Endodermal cell (in vitro differentiated cells): Measurements from ENCODE around the gene CAP2. TPM values are rescaled to one million over a fixed set of nuclear protein-coding genes. Genes with fewer than 3 reads are reported as not detected.

Experiments
- DNase-seq: peaks from one replicate; pipeline ENCODE4 v3.0.0-alpha.2; 2017
- H3K27ac ChIP-seq: 2 replicates; pipeline ENCODE4 v1.5.1; 2013; ENCODE audit warnings: mild to moderate bottlenecking, low read depth, low read length, moderate library complexity
- H3K27me3 ChIP-seq: 2 replicates; pipeline ENCODE4 v1.6.1; 2013; ENCODE audit warnings: mild to moderate bottlenecking, low read length, moderate library complexity; ENCODE audit not compliant: insufficient read depth, control insufficient read depth, poor library complexity, severe bottlenecking
- H3K36me3 ChIP-seq: 2 replicates; pipeline ENCODE4 v1.7.0; 2013; ENCODE audit warnings: mild to moderate bottlenecking, low read length, moderate library complexity; ENCODE audit not compliant: control insufficient read depth, insufficient read depth
- H3K4me1 ChIP-seq: one replicate; pipeline ENCODE4 v1.7.0; 2013; ENCODE audit warnings: low read length; ENCODE audit not compliant: control insufficient read depth, insufficient read depth
- H3K4me3 ChIP-seq: 2 replicates; pipeline ENCODE4 v1.5.1; 2013; ENCODE audit warnings: mild to moderate bottlenecking, low read length, moderate library complexity
- H3K9ac ChIP-seq: 2 replicates; pipeline ENCODE4 v1.6.1; 2013; ENCODE audit warnings: mild to moderate bottlenecking, low read length, moderate library complexity; ENCODE audit not compliant: poor library complexity, severe bottlenecking; ENCODE audit errors: extremely low read depth
- H3K9me3 ChIP-seq: 2 replicates; pipeline ENCODE4 v1.6.1; 2013; ENCODE audit warnings: mild to moderate bottlenecking, low read length, moderate library complexity; ENCODE audit not compliant: control insufficient read depth
- H3K27ac Mint-ChIP-seq: 2 replicates; pipeline ENCODE4 v1.8.0; 2020; ENCODE audit warnings: mixed read lengths
- H3K27me3 Mint-ChIP-seq: 2 replicates; pipeline ENCODE4 v1.8.0; 2021; ENCODE audit warnings: mild to moderate bottlenecking, mixed read lengths; ENCODE audit not compliant: insufficient read depth
- H3K36me3 Mint-ChIP-seq: 2 replicates; pipeline ENCODE4 v1.8.0; 2020; ENCODE audit warnings: low read depth, mixed read lengths
- H3K4me1 Mint-ChIP-seq: 2 replicates; pipeline ENCODE4 v1.8.0; 2020; ENCODE audit warnings: mixed read lengths
- H3K4me3 Mint-ChIP-seq: 2 replicates; pipeline ENCODE4 v1.8.0; 2020; ENCODE audit warnings: mild to moderate bottlenecking, moderate library complexity, mixed read lengths
- H3K9me3 Mint-ChIP-seq: 2 replicates; pipeline ENCODE4 v1.8.0; 2020; ENCODE audit warnings: mild to moderate bottlenecking, mixed read lengths
- WGBS, 2 experiments: methylation state at CpG; one replicate each; pipeline versions ENCODE4 v1.1.5 to v1.1.7; 2013; ENCODE audit warnings: missing lambda C conversion rate in 2 of 2, mixed read lengths in 1 of 2; ENCODE audit not compliant: insufficient coverage in 1 of 2, insufficient read length in 1 of 2; 5-methylcytosine and 5-hydroxymethylcytosine counted together
- total RNA-seq, 2 donors: library from RNA; stranded (reverse); fragmentation: NEBNext Ultra II Directional in 1 of 2; extraction: Animal tissue kit (Norgen Biotek cat#: 25700) in 1 of 2; gene quantifications; 2 replicates in 1 of 2; 3 replicates in 1 of 2; pipeline ENCODE4 v1.2.1, GENCODE V29; 2021
- TF ChIP-seq, protein P1 (sequence below): fragments of 200-600 bp; sonication (generic); conservative IDR thresholded peaks from 2 replicates; pipeline ENCODE4 v1.5.0; 2021; ENCODE audit warnings: antibody characterized with exemption, mild to moderate bottlenecking

CAP2 gene
- total RNA-seq, 2 donors from 2014 or later, result 29.8 to 35.9 TPM

DNA sequence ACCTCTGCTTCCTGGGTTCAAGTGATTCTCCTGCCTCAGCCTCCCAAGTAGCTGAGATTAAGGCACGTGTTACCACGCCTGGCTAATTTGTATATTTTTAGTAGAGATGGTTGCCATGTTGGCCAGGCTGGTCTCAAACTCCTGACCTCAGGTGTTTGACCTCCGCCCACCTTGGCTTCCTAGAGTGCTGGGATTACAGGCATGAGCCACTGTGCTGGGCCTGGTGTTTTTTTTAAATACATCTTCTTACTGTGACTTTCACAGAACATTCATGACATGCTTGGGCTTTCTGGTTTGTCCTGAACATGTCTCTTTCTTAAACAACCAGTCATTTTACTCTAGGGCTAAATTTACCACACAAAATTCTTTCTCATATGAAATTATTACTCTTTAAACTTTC is 172.0 kb downstream of the CAP2 start:
- TF ChIP-seq, protein P1, sequence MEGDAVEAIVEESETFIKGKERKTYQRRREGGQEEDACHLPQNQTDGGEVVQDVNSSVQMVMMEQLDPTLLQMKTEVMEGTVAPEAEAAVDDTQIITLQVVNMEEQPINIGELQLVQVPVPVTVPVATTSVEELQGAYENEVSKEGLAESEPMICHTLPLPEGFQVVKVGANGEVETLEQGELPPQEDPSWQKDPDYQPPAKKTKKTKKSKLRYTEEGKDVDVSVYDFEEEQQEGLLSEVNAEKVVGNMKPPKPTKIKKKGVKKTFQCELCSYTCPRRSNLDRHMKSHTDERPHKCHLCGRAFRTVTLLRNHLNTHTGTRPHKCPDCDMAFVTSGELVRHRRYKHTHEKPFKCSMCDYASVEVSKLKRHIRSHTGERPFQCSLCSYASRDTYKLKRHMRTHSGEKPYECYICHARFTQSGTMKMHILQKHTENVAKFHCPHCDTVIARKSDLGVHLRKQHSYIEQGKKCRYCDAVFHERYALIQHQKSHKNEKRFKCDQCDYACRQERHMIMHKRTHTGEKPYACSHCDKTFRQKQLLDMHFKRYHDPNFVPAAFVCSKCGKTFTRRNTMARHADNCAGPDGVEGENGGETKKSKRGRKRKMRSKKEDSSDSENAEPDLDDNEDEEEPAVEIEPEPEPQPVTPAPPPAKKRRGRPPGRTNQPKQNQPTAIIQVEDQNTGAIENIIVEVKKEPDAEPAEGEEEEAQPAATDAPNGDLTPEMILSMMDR, result no peak
- Mint-ChIP-seq H3K27ac (no peak overlapping the region), H3K27me3 (no peaks in the 10 kb centered on the region), H3K4me1 (no peaks in the 10 kb centered on the region), H3K9me3 (peaks cover 74% of the 10 kb centered on the region), H3K4me3 (no peak overlapping the region), H3K36me3 (peaks cover 6% of the 10 kb centered on the region)
- no peaks in the 10 kb centered on the region for H3K4me1 ChIP-seq
- no peaks in the 10 kb centered on the region for H3K36me3 ChIP-seq
- no peak overlapping the region for H3K9ac ChIP-seq
- no peaks in the 10 kb centered on the region for H3K27me3 ChIP-seq
- WGBS, 2 experiments, result 70 to 85% methylated on average over 2 to 3 of the region's 3 CpGs
- H3K9me3 ChIP-seq, result peaks cover 64% of the 10 kb centered on the region
- no peak for DNase-seq
- H3K27ac ChIP-seq, result no peak overlapping the region
- no peak overlapping the region for H3K4me3 ChIP-seq

DNA sequence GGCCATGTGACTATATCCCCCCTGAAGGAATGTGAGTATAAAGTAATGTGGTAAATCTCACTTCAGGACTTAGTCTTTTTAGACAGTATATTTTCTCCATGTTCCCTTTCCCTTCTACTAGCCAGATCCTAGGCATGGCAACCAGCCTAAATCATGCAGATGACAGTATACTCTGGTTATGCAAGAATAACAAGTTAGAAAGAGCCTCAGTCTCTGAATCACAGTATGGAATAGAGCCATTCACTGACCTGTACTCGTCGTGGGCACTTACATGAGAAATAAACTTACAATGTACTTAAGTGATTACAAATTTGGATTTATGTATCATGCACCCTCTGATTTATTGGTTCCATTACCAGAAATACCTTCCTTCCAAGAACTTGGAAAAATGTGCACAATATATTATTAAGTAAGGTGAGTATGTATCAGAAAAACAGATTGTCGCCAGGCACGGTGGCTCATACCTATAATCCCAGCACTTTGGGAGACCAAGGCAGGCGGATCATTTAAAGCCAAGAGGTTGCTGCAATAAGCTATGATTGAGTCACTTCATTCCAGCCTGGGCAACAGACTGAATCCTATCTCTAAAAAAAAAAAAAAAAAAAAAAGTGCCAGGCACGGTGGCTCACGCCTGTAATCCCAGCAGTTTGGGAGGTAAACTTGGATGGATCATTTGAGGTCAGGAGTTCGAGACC is 181.6 kb downstream of the CAP2 start:
- DNase-seq, result no peak
- no peak overlapping the region for H3K4me3 ChIP-seq
- WGBS, 2 experiments, result 85 to 92% methylated on average over 4 to 8 of the region's 8 CpGs
- no peaks in the 10 kb centered on the region for H3K36me3 ChIP-seq
- Mint-ChIP-seq H3K4me1 (no peaks in the 10 kb centered on the region), H3K27me3 (no peaks in the 10 kb centered on the region), H3K4me3 (no peak overlapping the region), H3K9me3 (peaks cover 47% of the 10 kb centered on the region), H3K27ac (no peak overlapping the region), H3K36me3 (peaks cover 2% of the 10 kb centered on the region)
- TF ChIP-seq, protein P1, result no peak
- H3K9ac ChIP-seq, result no peak overlapping the region
- no peaks in the 10 kb centered on the region for H3K27me3 ChIP-seq
- H3K9me3 ChIP-seq, result peaks cover 30% of the 10 kb centered on the region
- H3K27ac ChIP-seq, result no peak overlapping the region
- H3K4me1 ChIP-seq, result no peaks in the 10 kb centered on the region

DNA sequence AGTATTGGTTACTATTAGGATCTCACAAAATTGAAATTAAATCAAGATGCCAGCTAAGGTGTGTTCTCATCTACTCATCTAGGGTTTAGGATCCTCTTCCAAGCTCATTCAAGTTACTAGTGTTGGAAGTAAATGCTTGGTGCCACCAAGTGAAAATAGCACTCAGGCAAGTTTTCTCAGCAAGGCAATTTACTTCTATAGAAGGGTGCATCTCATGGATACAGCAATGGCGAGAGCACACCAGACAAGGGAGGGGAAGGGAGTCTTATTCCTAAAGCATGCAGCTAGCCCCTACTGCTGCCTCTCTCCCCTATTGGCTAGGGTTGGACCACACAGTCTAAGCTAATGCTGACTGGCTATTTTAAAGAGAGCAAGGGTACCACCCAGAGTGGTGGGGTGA is 183.7 kb downstream of the CAP2 start:
- H3K4me1 Mint-ChIP-seq, result no peaks in the 10 kb centered on the region
- peaks cover 30% of the 10 kb centered on the region for H3K9me3 ChIP-seq
- WGBS, 2 experiments, result 90% methylated on average over 1 of the region's 1 CpG; no CpG with 5 or more reads in 1 of the 2 experiments
- DNase-seq, result no peak
- TF ChIP-seq, protein P1, result no peak
- peaks cover 2% of the 10 kb centered on the region for H3K36me3 Mint-ChIP-seq
- no peak overlapping the region for H3K9ac ChIP-seq
- no peak overlapping the region for H3K27ac Mint-ChIP-seq
- H3K36me3 ChIP-seq, result no peaks in the 10 kb centered on the region
- H3K27me3 ChIP-seq, result no peaks in the 10 kb centered on the region
- H3K4me3 Mint-ChIP-seq, result no peak overlapping the region
- H3K9me3 Mint-ChIP-seq, result peaks cover 49% of the 10 kb centered on the region
- no peak overlapping the region for H3K4me3 ChIP-seq
- no peaks in the 10 kb centered on the region for H3K4me1 ChIP-seq
- H3K27me3 Mint-ChIP-seq, result peaks cover 4% of the 10 kb centered on the region
- H3K27ac ChIP-seq, result no peak overlapping the region
